Measurements from ENCODE around the gene TBC1D22A. TPM values are rescaled to one million over a fixed set of nuclear protein-coding genes. Genes with fewer than 3 reads are reported as not detected.

Gene TBC1D22A
- total RNA-seq, 1 donor from 2014 or later, result 23.2 TPM

DNA sequence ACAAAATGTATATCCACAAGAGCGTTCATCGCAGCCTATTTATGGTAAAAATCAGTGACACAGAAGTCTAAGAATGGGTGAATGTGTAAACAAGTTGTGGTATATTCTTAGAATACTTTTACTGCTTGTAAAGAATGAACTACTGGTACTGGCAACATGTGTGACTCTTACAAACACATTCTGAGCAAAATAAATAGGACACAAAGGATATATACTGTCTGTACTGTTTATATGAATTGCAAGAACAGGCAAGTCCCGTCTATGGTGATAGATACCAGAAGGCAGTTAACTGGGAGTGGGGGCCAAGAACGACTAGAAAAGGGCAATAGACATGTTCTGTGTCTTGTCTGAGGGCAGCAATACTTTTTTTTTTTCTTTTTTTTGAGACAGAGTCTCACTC lies 112.6 kb downstream of the TBC1D22A start:
- Mint-ChIP-seq H3K27ac (no peak overlapping the region), H3K4me3 (ENCODE audit: low read depth) (no peak overlapping the region), H3K36me3 (ENCODE audit: insufficient read depth) (peaks cover 30% of the 10 kb centered on the region), H3K27me3 (no peaks in the 10 kb centered on the region), H3K9me3 (ENCODE audit: low read depth) (peaks cover 25% of the 10 kb centered on the region), H3K4me1 (ENCODE audit: low read depth) (no peaks in the 10 kb centered on the region)
- TF ChIP-seq CTCF (IDR thresholded peaks at IDR 0.05; ENCODE audit: unreplicated experiment), result no peak
- no peak for DNase-seq (ENCODE audit: low spot score, unreplicated experiment)

DNA sequence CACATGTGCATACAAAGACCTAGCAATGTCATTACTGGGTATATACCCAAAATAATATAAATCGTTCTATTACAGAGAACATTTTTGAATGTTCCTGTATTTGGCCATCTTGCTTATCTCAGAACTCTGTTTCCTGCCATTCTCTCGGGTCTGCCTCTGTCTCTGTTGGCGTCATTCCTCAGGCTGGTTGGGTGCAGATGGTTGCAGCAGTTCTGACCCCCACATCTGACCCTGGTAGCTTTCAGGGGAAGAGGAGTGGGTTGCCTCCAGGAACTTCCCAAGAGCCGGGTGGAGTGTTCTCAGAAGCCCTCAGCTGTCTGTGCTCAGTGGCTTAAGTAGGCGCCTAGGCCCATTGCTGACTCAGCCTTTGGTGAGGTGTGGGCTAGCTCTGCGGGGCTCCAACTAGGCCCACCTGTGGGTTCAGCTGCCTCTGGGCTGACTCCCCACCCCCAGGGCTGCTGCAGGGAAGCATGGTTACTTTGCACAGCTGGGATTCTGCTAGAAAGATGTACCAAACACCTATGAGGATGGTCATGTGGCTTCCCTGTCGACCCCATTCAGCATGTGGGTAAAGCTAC lies 114.0 kb downstream of the TBC1D22A start:
- peaks cover 14% of the 10 kb centered on the region for H3K9me3 Mint-ChIP-seq (ENCODE audit: low read depth)
- no peak for DNase-seq (ENCODE audit: low spot score, unreplicated experiment)
- H3K4me1 Mint-ChIP-seq (ENCODE audit: low read depth), result no peaks in the 10 kb centered on the region
- no peak for TF ChIP-seq CTCF (IDR thresholded peaks at IDR 0.05; ENCODE audit: unreplicated experiment)
- no peak overlapping the region for H3K4me3 Mint-ChIP-seq (ENCODE audit: low read depth)
- peaks cover 17% of the 10 kb centered on the region for H3K36me3 Mint-ChIP-seq (ENCODE audit: insufficient read depth)
- H3K27ac Mint-ChIP-seq, result no peak overlapping the region
- no peaks in the 10 kb centered on the region for H3K27me3 Mint-ChIP-seq

GRCh38 chr22:46878191-46878948 lies 115.9 kb downstream of the TBC1D22A start:
- H3K9me3 Mint-ChIP-seq (ENCODE audit: low read depth), result no peaks in the 10 kb centered on the region
- H3K4me3 Mint-ChIP-seq (ENCODE audit: low read depth), result no peak overlapping the region
- H3K27ac Mint-ChIP-seq, result no peak overlapping the region
- TF ChIP-seq CTCF (IDR thresholded peaks at IDR 0.05; ENCODE audit: unreplicated experiment), result no peak
- H3K4me1 Mint-ChIP-seq (ENCODE audit: low read depth), result no peaks in the 10 kb centered on the region
- peaks cover 8% of the 10 kb centered on the region for H3K36me3 Mint-ChIP-seq (ENCODE audit: insufficient read depth)
- no peaks in the 10 kb centered on the region for H3K27me3 Mint-ChIP-seq
- no peak for DNase-seq (ENCODE audit: low spot score, unreplicated experiment)

GRCh38 chr22:46879083-46879482 lies 116.6 kb downstream of the TBC1D22A start:
- H3K4me1 Mint-ChIP-seq (ENCODE audit: low read depth), result no peaks in the 10 kb centered on the region
- H3K36me3 Mint-ChIP-seq (ENCODE audit: insufficient read depth), result peaks cover 7% of the 10 kb centered on the region
- no peak for TF ChIP-seq CTCF (IDR thresholded peaks at IDR 0.05; ENCODE audit: unreplicated experiment)
- DNase-seq (ENCODE audit: low spot score, unreplicated experiment), result no peak
- no peak overlapping the region for H3K27ac Mint-ChIP-seq
- H3K4me3 Mint-ChIP-seq (ENCODE audit: low read depth), result no peak overlapping the region
- no peaks in the 10 kb centered on the region for H3K9me3 Mint-ChIP-seq (ENCODE audit: low read depth)
- H3K27me3 Mint-ChIP-seq, result no peaks in the 10 kb centered on the region

DNA sequence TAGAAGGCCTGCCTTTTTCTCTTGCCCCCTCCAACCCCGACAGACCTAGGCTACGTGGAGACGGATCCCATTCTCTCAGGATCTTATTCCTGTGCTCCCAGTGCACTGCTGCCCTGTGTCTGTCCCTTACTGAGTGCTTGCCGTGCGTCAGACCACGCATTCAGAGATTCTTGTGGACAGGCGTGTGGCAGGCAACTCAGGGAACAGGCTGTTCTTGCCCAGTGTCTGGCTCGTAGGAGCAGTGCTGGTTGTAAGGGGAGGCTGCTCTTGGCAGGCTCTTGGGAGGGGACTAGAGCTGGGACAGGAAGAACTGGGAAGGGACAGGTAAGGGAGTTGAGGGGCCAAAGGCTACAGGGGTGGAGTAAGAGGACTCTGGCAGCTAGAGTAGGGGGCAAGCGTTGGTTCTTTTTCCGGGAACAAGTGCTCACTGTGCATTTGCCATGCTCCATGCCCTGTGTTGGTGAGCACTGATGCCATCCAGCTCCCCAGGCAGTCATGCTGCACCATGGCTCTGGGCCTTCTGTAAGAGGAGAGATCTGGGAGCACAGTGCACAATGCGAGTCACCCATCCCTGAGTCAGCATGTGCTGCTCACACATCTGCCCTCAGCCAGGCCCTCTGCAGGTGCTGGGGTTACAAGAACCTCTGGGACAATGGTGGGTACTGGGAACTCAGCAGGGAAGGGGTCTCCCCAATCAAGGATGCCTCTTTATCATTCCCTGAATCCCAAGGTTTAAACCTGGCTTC lies 119.1 kb downstream of the TBC1D22A start:
- Mint-ChIP-seq H3K36me3 (ENCODE audit: insufficient read depth) (peaks cover 6% of the 10 kb centered on the region), H3K4me3 (ENCODE audit: low read depth) (no peak overlapping the region), H3K27ac (no peak overlapping the region), H3K27me3 (no peaks in the 10 kb centered on the region), H3K4me1 (ENCODE audit: low read depth) (no peaks in the 10 kb centered on the region), H3K9me3 (ENCODE audit: low read depth) (no peaks in the 10 kb centered on the region)
- TF ChIP-seq CTCF (IDR thresholded peaks at IDR 0.05; ENCODE audit: unreplicated experiment), result no peak
- no peak for DNase-seq (ENCODE audit: low spot score, unreplicated experiment)

Data from progenitor cell of endocrine pancreas (in vitro differentiated cells).